ENCODE measurements around the gene PLXNA1.

Gene PLXNA1

GRCh38 chr3:126987596-126987995 lies 4.7 kb downstream of the PLXNA1 start:
- DNase-seq (ENCODE audit: low read depth) = no peak

- DNase-seq (ENCODE audit: low read depth) = no peak
Measured at GRCh38 chr3:126988451-126989021, 5.6 kb downstream of the PLXNA1 start.

GRCh38 chr3:126989316-126990023 lies 6.6 kb downstream of the PLXNA1 start:
- DNase-seq (ENCODE audit: low read depth) = no peak

- no peak for DNase-seq (ENCODE audit: low read depth)
Measured at GRCh38 chr3:126990024-126990700, 7.2 kb downstream of the PLXNA1 start.

- DNase-seq (ENCODE audit: low read depth) = no peak
Measured at GRCh38 chr3:126990890-126991289, 8.0 kb downstream of the PLXNA1 start.

- no peak for DNase-seq (ENCODE audit: low read depth)
Measured at GRCh38 chr3:126991366-126992200, 8.7 kb downstream of the PLXNA1 start.

- no peak for DNase-seq (ENCODE audit: low read depth)
Measured at GRCh38 chr3:126992216-126992615, 9.3 kb downstream of the PLXNA1 start.

GRCh38 chr3:126992776-126993175 lies 9.9 kb downstream of the PLXNA1 start:
- DNase-seq (ENCODE audit: low read depth) = no peak

- DNase-seq (ENCODE audit: low read depth) = no peak
Measured at GRCh38 chr3:126993436-126993835, 10.5 kb downstream of the PLXNA1 start.

GRCh38 chr3:126994661-126995245 lies 11.8 kb downstream of the PLXNA1 start:
- DNase-seq (ENCODE audit: low read depth) = no peak

- no peak for DNase-seq (ENCODE audit: low read depth)
Measured at GRCh38 chr3:126995254-126995780, 12.4 kb downstream of the PLXNA1 start.

- DNase-seq (ENCODE audit: low read depth) = no peak
Measured at GRCh38 chr3:126995926-126996512, 13.1 kb downstream of the PLXNA1 start.

- DNase-seq (ENCODE audit: low read depth) = no peak
Measured at GRCh38 chr3:126996905-126997304, 14.0 kb downstream of the PLXNA1 start.

- DNase-seq (ENCODE audit: low read depth) = no peak
Measured at GRCh38 chr3:126997455-126998038, 14.6 kb downstream of the PLXNA1 start.

GRCh38 chr3:126998320-126998719 lies 15.4 kb downstream of the PLXNA1 start:
- no peak for DNase-seq (ENCODE audit: low read depth)

- no peak for DNase-seq (ENCODE audit: low read depth)
Measured at GRCh38 chr3:126998728-126999127, 15.8 kb downstream of the PLXNA1 start.

GRCh38 chr3:126999383-126999782 lies 16.5 kb downstream of the PLXNA1 start:
- no peak for DNase-seq (ENCODE audit: low read depth)

GRCh38 chr3:127000119-127000518 lies 17.2 kb downstream of the PLXNA1 start:
- DNase-seq (ENCODE audit: low read depth) = no peak

GRCh38 chr3:127000761-127001160 lies 17.8 kb downstream of the PLXNA1 start:
- DNase-seq (ENCODE audit: low read depth) = no peak

- DNase-seq (ENCODE audit: low read depth) = no peak
Measured at GRCh38 chr3:127001486-127002194, 18.7 kb downstream of the PLXNA1 start.
